Measurements from ENCODE around the gene ETV1.

- TF ChIP-seq CTCF (IDR thresholded peaks at IDR 0.05), result no peak
- TF ChIP-seq POLR2A (IDR thresholded peaks at IDR 0.05), result no peak
- TF ChIP-seq POLR2AphosphoS5 (IDR thresholded peaks at IDR 0.05), result no peak
These were observed 9.6 kb downstream of the ETV1 start for GRCh38 chr7:13979671-13980435.
